ENCODE measurements around the gene C10orf143. TPM values are rescaled to one million over a fixed set of nuclear protein-coding genes. Genes with fewer than 3 reads are reported as not detected.

The C10orf143 gene
- polyA plus RNA-seq, 2 of the 4 experiments (the other 2 are of a cell fraction): 1.2 to 1.6 TPM

DNA sequence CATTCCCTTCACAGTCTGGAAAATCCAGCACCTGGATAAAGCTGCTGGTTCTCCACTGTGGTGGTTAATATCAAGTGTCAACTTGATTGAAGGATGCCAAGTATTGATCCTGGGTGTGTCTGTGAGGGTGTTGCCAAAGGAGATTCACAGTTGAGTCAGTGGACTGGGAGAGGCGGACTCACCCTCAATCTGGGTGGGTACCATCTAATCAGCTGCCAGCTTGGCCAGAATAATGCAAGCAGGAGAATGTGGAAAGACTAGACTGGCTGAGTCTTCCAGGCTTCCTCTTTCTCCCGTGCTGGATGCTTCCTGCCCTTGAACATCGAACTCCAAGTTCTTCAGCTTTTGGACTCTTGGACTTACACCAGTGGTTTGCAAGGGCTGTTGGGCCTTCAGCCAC, 48.4 kb downstream of the C10orf143 start:
- ChIA-PET POLR2A (no interaction called here), CTCF (no interaction called here)
- FAIRE-seq (no peak), ATAC-seq (no peak), DNase-seq (ENCODE audit: low read depth in 1 of 2, low spot score in 1 of 2) (no peak)
- Histone ChIP-seq H3K4me2 (no peak overlapping the region), H3K27ac (no peak overlapping the region), H3K9me3 (no peaks in the 10 kb centered on the region; the same call in 2 of the 3 replicates), H3K4me1 (no peaks in the 10 kb centered on the region), H3K4me3 (no peak overlapping the region)
- 20% methylated on average over 3 of the region's 3 CpGs for WGBS (ENCODE audit: missing lambda C conversion rate)
- no peak for TF ChIP-seq EP300 (IDR thresholded peaks at IDR 0.05)
- TF ChIP-seq MAX (IDR thresholded peaks at IDR 0.05): no peak
- TF ChIP-seq, protein P1, sequence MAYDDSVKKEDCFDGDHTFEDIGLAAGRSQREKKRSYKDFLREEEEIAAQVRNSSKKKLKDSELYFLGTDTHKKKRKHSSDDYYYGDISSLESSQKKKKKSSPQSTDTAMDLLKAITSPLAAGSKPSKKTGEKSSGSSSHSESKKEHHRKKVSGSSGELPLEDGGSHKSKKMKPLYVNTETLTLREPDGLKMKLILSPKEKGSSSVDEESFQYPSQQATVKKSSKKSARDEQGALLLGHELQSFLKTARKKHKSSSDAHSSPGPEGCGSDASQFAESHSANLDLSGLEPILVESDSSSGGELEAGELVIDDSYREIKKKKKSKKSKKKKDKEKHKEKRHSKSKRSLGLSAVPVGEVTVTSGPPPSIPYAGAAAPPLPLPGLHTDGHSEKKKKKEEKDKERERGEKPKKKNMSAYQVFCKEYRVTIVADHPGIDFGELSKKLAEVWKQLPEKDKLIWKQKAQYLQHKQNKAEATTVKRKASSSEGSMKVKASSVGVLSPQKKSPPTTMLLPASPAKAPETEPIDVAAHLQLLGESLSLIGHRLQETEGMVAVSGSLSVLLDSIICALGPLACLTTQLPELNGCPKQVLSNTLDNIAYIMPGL (CRISPR knock-in tag; IDR thresholded peaks at IDR 0.05; ENCODE audit: borderline replicate concordance): no peak
- no peak for TF ChIP-seq ZC3H11A (IDR thresholded peaks at IDR 0.05)
- TF ChIP-seq ZSCAN20 (CRISPR knock-in tag; IDR thresholded peaks at IDR 0.05): no peak
- no peak for TF ChIP-seq TP53 (CRISPR knock-in tag; IDR thresholded peaks at IDR 0.05)

DNA sequence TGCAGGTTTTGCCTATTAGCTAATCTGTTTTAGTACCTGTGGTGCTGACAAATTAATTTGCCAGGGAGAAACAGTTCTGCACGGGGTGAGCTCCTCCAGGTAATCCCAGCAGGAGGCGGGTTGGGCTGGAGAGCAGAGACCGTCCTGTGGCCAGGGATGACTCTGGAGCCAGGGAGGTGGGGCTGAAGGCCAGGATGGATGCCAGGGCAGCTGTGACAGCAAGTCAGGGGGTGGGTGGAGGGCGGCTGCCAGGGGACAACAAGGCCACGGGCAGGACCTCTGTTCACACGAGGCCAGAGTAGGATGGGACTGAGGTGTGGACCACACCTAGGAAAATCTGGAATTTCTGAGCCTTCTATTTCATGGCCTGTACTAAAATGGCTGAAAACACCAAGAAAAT, 48.9 kb downstream of the C10orf143 start:
- no peak for ATAC-seq
- Histone ChIP-seq H3K4me1 (no peaks in the 10 kb centered on the region), H3K9me3 (no peaks in the 10 kb centered on the region; the same call in 2 of the 3 replicates), H3K4me2 (no peak overlapping the region), H3K27ac (no peak overlapping the region), H3K4me3 (no peak overlapping the region)
- 26% methylated on average over 6 of the region's 6 CpGs for WGBS (ENCODE audit: missing lambda C conversion rate)
- no peak for DNase-seq (ENCODE audit: low read depth in 1 of 2, low spot score in 1 of 2)
- POLR2A ChIA-PET: no interaction called here
- CTCF ChIA-PET: no interaction called here
- TF ChIP-seq GATA3 (IDR thresholded peaks at IDR 0.05; ENCODE audit: borderline replicate concordance) (no peak), EHMT2 (IDR thresholded peaks at IDR 0.05; ENCODE audit: low read depth) (no peak), HOXB13 (CRISPR knock-in tag; IDR thresholded peaks at IDR 0.05; ENCODE audit: low read depth) (no peak), HEYL (CRISPR knock-in tag; IDR thresholded peaks at IDR 0.05) (no peak), POLR2A (IDR thresholded peaks at IDR 0.05; ENCODE audit: low read length) (no peak), KDM1A (IDR thresholded peaks at IDR 0.05; ENCODE audit: low read depth) (no peak), MAFK (IDR thresholded peaks at IDR 0.05; ENCODE audit: partially characterized antibody) (no peak), EP300 (IDR thresholded peaks at IDR 0.05) (no peak), ZNF302 (CRISPR knock-in tag; IDR thresholded peaks at IDR 0.05) (no peak), RFX5 (IDR thresholded peaks at IDR 0.05) (no peak), ZC3H11A (IDR thresholded peaks at IDR 0.05) (no peak), ZSCAN20 (CRISPR knock-in tag; IDR thresholded peaks at IDR 0.05) (no peak), TFCP2L1 (CRISPR knock-in tag; IDR thresholded peaks at IDR 0.05) (no peak), HOXB5 (CRISPR knock-in tag; IDR thresholded peaks at IDR 0.05) (no peak), ELK1 (IDR thresholded peaks at IDR 0.05; ENCODE audit: low read depth, low read length) (no peak), NFE2L2 (conservative IDR thresholded peaks at IDR 0.05; ENCODE audit: low read length) (no peak), ESRRA (IDR thresholded peaks at IDR 0.05; ENCODE audit: borderline replicate concordance, low read length) (no peak), HOXA7 (CRISPR knock-in tag; IDR thresholded peaks at IDR 0.05) (no peak)
- FAIRE-seq: no peak

- DNase-seq (ENCODE audit: low read depth in 1 of 2, low spot score in 1 of 2) (no peak), ATAC-seq (no peak), FAIRE-seq (no peak)
- Histone ChIP-seq H3K4me3 (no peak overlapping the region), H3K4me2 (no peak overlapping the region), H3K9me3 (peaks cover 16% of the 10 kb centered on the region), H3K4me1 (no peaks in the 10 kb centered on the region), H3K27ac (no peak overlapping the region)
- no peak for TF ChIP-seq SREBF2 (IDR thresholded peaks at IDR 0.05)
- TF ChIP-seq TFCP2L1 (CRISPR knock-in tag; IDR thresholded peaks at IDR 0.05): no peak
- TF ChIP-seq RCOR1 (IDR thresholded peaks at IDR 0.05; ENCODE audit: low read depth, low read length): no peak
- no peak for TF ChIP-seq HOXB13 (CRISPR knock-in tag; IDR thresholded peaks at IDR 0.05; ENCODE audit: low read depth)
- TF ChIP-seq TP53 (CRISPR knock-in tag; IDR thresholded peaks at IDR 0.05): no peak
- TF ChIP-seq USF2 (IDR thresholded peaks at IDR 0.05): no peak
- TF ChIP-seq, protein P2, sequence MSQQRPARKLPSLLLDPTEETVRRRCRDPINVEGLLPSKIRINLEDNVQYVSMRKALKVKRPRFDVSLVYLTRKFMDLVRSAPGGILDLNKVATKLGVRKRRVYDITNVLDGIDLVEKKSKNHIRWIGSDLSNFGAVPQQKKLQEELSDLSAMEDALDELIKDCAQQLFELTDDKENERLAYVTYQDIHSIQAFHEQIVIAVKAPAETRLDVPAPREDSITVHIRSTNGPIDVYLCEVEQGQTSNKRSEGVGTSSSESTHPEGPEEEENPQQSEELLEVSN (IDR thresholded peaks at IDR 0.05; ENCODE audit: borderline replicate concordance, low read depth): no peak
- no peak for TF ChIP-seq EP300 (IDR thresholded peaks at IDR 0.05)
- no peak for TF ChIP-seq EHMT2 (IDR thresholded peaks at IDR 0.05; ENCODE audit: low read depth)
- TF ChIP-seq, protein P1 (CRISPR knock-in tag; IDR thresholded peaks at IDR 0.05; ENCODE audit: borderline replicate concordance): no peak
- TF ChIP-seq BCL3 (IDR thresholded peaks at IDR 0.05): no peak
- no peak for TF ChIP-seq HEYL (CRISPR knock-in tag; IDR thresholded peaks at IDR 0.05)
- TF ChIP-seq MAFK (IDR thresholded peaks at IDR 0.05; ENCODE audit: partially characterized antibody): no peak
- no peak for TF ChIP-seq EHF (CRISPR knock-in tag; IDR thresholded peaks at IDR 0.05)
- TF ChIP-seq ZSCAN20 (CRISPR knock-in tag; IDR thresholded peaks at IDR 0.05): no peak
- WGBS (ENCODE audit: missing lambda C conversion rate): 6% methylated on average over 3 of the region's 3 CpGs
- ChIA-PET CTCF (no interaction called here), POLR2A (no interaction called here)
Observed at GRCh38 chr10:130054021-130054420, 56.6 kb downstream of the C10orf143 start.
